Common myeloid progenitor, CD34-positive (primary cell): ENCODE data around the gene RAB33B.
"Not testable (repeated sequence)": the region's sequence is repeated elsewhere in the genome, so short reads cannot be mapped to it uniquely, and the experiment has no call there.

Source experiments
- CTCF ChIA-PET: fragments of 350-600 bp; sonication (Branson Sonifier 250); formaldehyde crosslinking; loops from one replicate; lab custom pipeline; 2021; ENCODE audit warnings: antibody characterized with exemption; lab: Charles Lee
- POLR2A ChIA-PET: fragments of 350-600 bp; sonication (Branson Sonifier 250); formaldehyde crosslinking; loops from one replicate; lab custom pipeline; 2021; ENCODE audit warnings: antibody characterized with exemption; lab: Charles Lee
- DNase-seq, 3 donors: peaks; one replicate each; pipeline versions ENCODE4 v3.0.0 to v3.0.0-alpha.2; 2013
- H3K27ac ChIP-seq, 2 experiments: 1 replicate in 1 of 2; 2 replicates in 1 of 2; pipeline ENCODE4 v1.7.0; 2013; ENCODE audit warnings: inconsistent platforms in 2 of 2, low read length in 2 of 2, mild to moderate bottlenecking in 2 of 2, low read depth in 1 of 2, moderate library complexity in 1 of 2; ENCODE audit not compliant: severe bottlenecking in 2 of 2, insufficient read depth in 1 of 2, poor library complexity in 1 of 2
- H3K27me3 ChIP-seq, 5 experiments: replicated peaks in 2 of 5; 1 replicate in 3 of 5; 2 replicates in 2 of 5; pipeline versions ENCODE4 v1.6.1 to v1.7.0; 2013; ENCODE audit warnings: low read length in 4 of 5, mild to moderate bottlenecking in 2 of 5, moderate library complexity in 2 of 5, inconsistent platforms in 1 of 5; ENCODE audit not compliant: insufficient read depth in 5 of 5, control insufficient read depth in 4 of 5
- H3K36me3 ChIP-seq, 4 experiments: 1 replicate in 2 of 4; 2 replicates in 2 of 4; pipeline versions ENCODE4 v1.6.1 to v1.7.0; 2013; ENCODE audit warnings: low read length in 3 of 4, control low read depth in 1 of 4, mild to moderate bottlenecking in 1 of 4; ENCODE audit not compliant: control insufficient read depth in 4 of 4, insufficient read depth in 4 of 4
- H3K4me1 ChIP-seq, 4 experiments: 1 replicate in 3 of 4; 2 replicates in 1 of 4; pipeline versions ENCODE4 v1.6.1 to v1.7.1; 2013; ENCODE audit warnings: low read length in 3 of 4, mild to moderate bottlenecking in 3 of 4, control low read depth in 1 of 4, inconsistent platforms in 1 of 4, moderate library complexity in 1 of 4; ENCODE audit not compliant: control insufficient read depth in 4 of 4, insufficient read depth in 4 of 4; ENCODE audit errors: control extremely low read depth in 1 of 4
- H3K4me3 ChIP-seq, 7 experiments: 1 replicate in 4 of 7; 2 replicates in 3 of 7; pipeline versions ENCODE4 v1.5.1 to v1.7.0; 2013; ENCODE audit warnings: mild to moderate bottlenecking in 7 of 7, low read length in 6 of 7, moderate library complexity in 6 of 7, inconsistent platforms in 2 of 7, low read depth in 2 of 7, control low read depth in 1 of 7; ENCODE audit not compliant: insufficient read depth in 4 of 7, control insufficient read depth in 1 of 7; ENCODE audit errors: extremely low read depth in 1 of 7
- H3K9me3 ChIP-seq, 5 experiments: 1 replicate in 4 of 5; 2 replicates in 1 of 5; pipeline versions ENCODE4 v1.6.1 to v1.7.1; 2013; ENCODE audit warnings: low read length in 4 of 5, mild to moderate bottlenecking in 2 of 5, inconsistent platforms in 1 of 5, low read depth in 1 of 5, moderate library complexity in 1 of 5; ENCODE audit not compliant: control insufficient read depth in 4 of 5, insufficient read depth in 2 of 5; ENCODE audit errors: control extremely low read depth in 1 of 5
- WGBS: methylation state at CpG from one replicate; pipeline ENCODE4 v1.1.5; 2013; ENCODE audit not compliant: insufficient coverage; 5-methylcytosine and 5-hydroxymethylcytosine counted together

Gene RAB33B

GRCh38 chr4:139436122-139436521 is 17.8 kb upstream of the RAB33B start:
- no peak overlapping the region for H3K4me3 ChIP-seq
- H3K27ac ChIP-seq = no peak overlapping the region
- H3K27me3 ChIP-seq = no peaks in the 10 kb centered on the region
- 97% methylated on average over 19 of the region's 23 CpGs for WGBS
- peaks cover 3 to 65% (median 26%) of the 10 kb centered on the region in 5 experiments for H3K9me3 ChIP-seq
- H3K4me1 ChIP-seq = no peaks in the 10 kb centered on the region
- H3K36me3 ChIP-seq = peaks cover 0 to 23% (median 1%) of the 10 kb centered on the region in 4 experiments
- ChIA-PET POLR2A (no interaction called here), CTCF (interaction anchor here (0.5 to 1.3 kb wide), 2 partner anchors 10 to 1201 kb away, joined by 3 read pairs; no protein-coding TSS in a partner anchor)
- no peak for DNase-seq

GRCh38 chr4:139438141-139438540 is 15.8 kb upstream of the RAB33B start:
- WGBS = no CpG with 5 or more reads among the region's 2 CpGs

GRCh38 chr4:139441029-139441428 is 12.9 kb upstream of the RAB33B start:
- 100% methylated on average over 2 of the region's 4 CpGs for WGBS
- ChIA-PET POLR2A (no interaction called here), CTCF (no interaction called here)
- peaks cover 0 to 19% (median 1%) of the 10 kb centered on the region in 4 experiments for H3K36me3 ChIP-seq
- no peaks in the 10 kb centered on the region for H3K27me3 ChIP-seq
- no peaks in the 10 kb centered on the region for H3K4me1 ChIP-seq
- peaks cover 1 to 49% (median 15%) of the 10 kb centered on the region in 5 experiments for H3K9me3 ChIP-seq
- DNase-seq = no peak
- H3K4me3 ChIP-seq = no peak overlapping the region
- no peak overlapping the region for H3K27ac ChIP-seq

More at GRCh38 chr4:139438141-139438540, 15.8 kb upstream of the RAB33B start:
- no peak for DNase-seq
- CTCF ChIA-PET = interaction anchor here (1.2 kb wide), 1 partner anchor 14 kb away, joined by 3 read pairs; no protein-coding TSS in a partner anchor
- no peak overlapping the region for H3K27ac ChIP-seq
- H3K9me3 ChIP-seq = peaks cover 3 to 61% (median 19%) of the 10 kb centered on the region in 5 experiments
- no peaks in the 10 kb centered on the region for H3K4me1 ChIP-seq
- no peaks in the 10 kb centered on the region for H3K27me3 ChIP-seq
- peaks cover 0 to 23% (median 1%) of the 10 kb centered on the region in 4 experiments for H3K36me3 ChIP-seq
- POLR2A ChIA-PET = no interaction called here
- H3K4me3 ChIP-seq = peak overlapping the region in 1 of 7 experiments; percentile 31

- 96% methylated on average over 6 of the region's 7 CpGs for whole genome bisulfite sequencing
Observed at GRCh38 chr4:139443661-139444060, 10.3 kb upstream of the RAB33B start.

GRCh38 chr4:139444881-139445280 is 9.0 kb upstream of the RAB33B start:
- DNase-seq, H3K27me3 ChIP-seq, H3K4me3 ChIP-seq, H3K27ac ChIP-seq, H3K36me3 ChIP-seq, POLR2A ChIA-PET, H3K4me1 ChIP-seq: not testable (repeated sequence)
- CTCF ChIA-PET = interaction anchor here (1.2 to 1.9 kb wide), 3 partner anchors 8 to 31 kb away, joined by 3 to 8 read pairs (median 3); partner anchors contain the start of gene RAB33B
- 63% methylated on average over 3 of the region's 3 CpGs for WGBS
- peaks cover 1 to 15% (median 4%) of the 10 kb centered on the region in 5 experiments for H3K9me3 ChIP-seq

More at GRCh38 chr4:139443661-139444060, 10.3 kb upstream of the RAB33B start:
- Histone ChIP-seq H3K4me1 (no peaks in the 10 kb centered on the region), H3K36me3 (peaks cover 0 to 3% (median under 1%) of the 10 kb centered on the region in 4 experiments), H3K4me3 (no peak overlapping the region), H3K27ac (no peak overlapping the region), H3K27me3 (no peaks in the 10 kb centered on the region), H3K9me3 (peaks cover 1 to 27% (median 6%) of the 10 kb centered on the region in 5 experiments)
- CTCF ChIA-PET = interaction anchor here (0.6 to 1.9 kb wide), 3 partner anchors 9 to 30 kb away, joined by 3 to 8 read pairs (median 3); partner anchors contain the start of gene RAB33B
- POLR2A ChIA-PET = no interaction called here
- no peak for DNase-seq

GRCh38 chr4:139447078-139447477 is 6.8 kb upstream of the RAB33B start:
- H3K4me3 ChIP-seq, H3K27me3 ChIP-seq, H3K4me1 ChIP-seq, H3K9me3 ChIP-seq, H3K36me3 ChIP-seq, H3K27ac ChIP-seq, DNase-seq, POLR2A ChIA-PET: not testable (repeated sequence)
- 100% methylated on average over 3 of the region's 4 CpGs for WGBS
- CTCF ChIA-PET = interaction anchor here (1.6 kb wide), 1 partner anchor 10 kb away, joined by 3 read pairs; no protein-coding TSS in a partner anchor

- H3K4me1 ChIP-seq = peaks cover 12 to 30% (median 21%) of the 10 kb centered on the region in 4 experiments
- no peak overlapping the region for H3K4me3 ChIP-seq
- ChIA-PET CTCF (interaction anchor here (1.9 kb wide), 1 partner anchor 34 kb away, joined by 5 read pairs; no protein-coding TSS in a partner anchor), POLR2A (no interaction called here)
- H3K27me3 ChIP-seq = no peaks in the 10 kb centered on the region
- H3K9me3 ChIP-seq = no peaks in the 10 kb centered on the region
- H3K27ac ChIP-seq = no peak overlapping the region
- H3K36me3 ChIP-seq = peaks cover 0 to 3% (median 0%) of the 10 kb centered on the region in 4 experiments
- no peak for DNase-seq
- 100% methylated on average over 1 of the region's 2 CpGs for WGBS
Observed at GRCh38 chr4:139450586-139450985, 3.3 kb upstream of the RAB33B start.
